ENCODE measurements around the gene CD59.

The CD59 gene, protein sequence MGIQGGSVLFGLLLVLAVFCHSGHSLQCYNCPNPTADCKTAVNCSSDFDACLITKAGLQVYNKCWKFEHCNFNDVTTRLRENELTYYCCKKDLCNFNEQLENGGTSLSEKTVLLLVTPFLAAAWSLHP

GRCh38 chr11:33736148-33736812, at the start of gene CD59:
Gene CD59 (minus strand): TSS chr11:33736423. CDS start chr11:33722445, 13,978 bp downstream.
- peak; percentile 79 to 86 for DNase-seq

GRCh38 chr11:33785609-33786008, 49.4 kb upstream of the CD59 start:
- no peak for DNase-seq

GRCh38 chr11:33779849-33780528, 43.8 kb upstream of the CD59 start:
- no peak for DNase-seq

DNA sequence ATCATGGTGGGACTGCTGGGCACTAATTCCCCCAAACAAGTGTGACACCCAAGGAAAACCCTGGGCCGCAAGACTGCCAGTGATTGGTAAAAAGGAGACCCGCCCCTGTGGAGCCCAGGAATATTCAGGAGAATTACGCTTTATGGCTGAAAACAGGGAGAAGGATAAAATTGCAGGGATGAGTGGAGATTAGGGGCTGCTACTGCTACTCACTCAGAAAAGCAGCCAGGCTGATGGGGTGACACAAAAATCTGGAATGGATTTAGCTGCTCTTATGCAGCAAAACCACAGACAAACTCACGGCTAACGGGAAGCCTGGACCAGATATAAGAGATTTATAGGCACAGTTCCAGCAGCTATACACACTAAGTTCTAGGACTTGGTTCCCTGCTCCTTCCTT, 42.5 kb upstream of the CD59 start:
- no peak for DNase-seq

DNA sequence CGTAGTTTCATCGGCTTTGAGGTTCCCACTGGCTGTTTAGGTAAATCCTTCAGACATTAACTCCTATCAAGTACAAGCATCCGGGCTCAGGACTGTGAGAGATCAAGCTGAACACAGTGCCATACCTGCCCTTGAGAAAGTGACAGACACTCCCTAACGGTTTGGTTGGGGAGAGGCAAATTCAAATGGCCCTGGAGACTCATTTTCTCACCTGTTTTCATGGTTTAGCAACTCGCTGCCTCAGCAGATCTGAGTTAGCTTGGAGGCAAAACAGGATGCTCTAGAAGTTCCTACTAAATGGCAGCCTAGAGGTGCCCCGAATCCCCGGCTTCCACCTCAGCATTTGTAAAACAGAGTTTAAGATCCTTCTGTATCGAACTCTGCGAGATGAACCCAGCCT, 41.7 kb upstream of the CD59 start:
- DNase-seq = no peak

- DNase-seq = no peak
Measured at GRCh38 chr11:33775832-33776470, 39.7 kb upstream of the CD59 start.

GRCh38 chr11:33775467-33775807, 39.2 kb upstream of the CD59 start:
- no peak for DNase-seq

DNA sequence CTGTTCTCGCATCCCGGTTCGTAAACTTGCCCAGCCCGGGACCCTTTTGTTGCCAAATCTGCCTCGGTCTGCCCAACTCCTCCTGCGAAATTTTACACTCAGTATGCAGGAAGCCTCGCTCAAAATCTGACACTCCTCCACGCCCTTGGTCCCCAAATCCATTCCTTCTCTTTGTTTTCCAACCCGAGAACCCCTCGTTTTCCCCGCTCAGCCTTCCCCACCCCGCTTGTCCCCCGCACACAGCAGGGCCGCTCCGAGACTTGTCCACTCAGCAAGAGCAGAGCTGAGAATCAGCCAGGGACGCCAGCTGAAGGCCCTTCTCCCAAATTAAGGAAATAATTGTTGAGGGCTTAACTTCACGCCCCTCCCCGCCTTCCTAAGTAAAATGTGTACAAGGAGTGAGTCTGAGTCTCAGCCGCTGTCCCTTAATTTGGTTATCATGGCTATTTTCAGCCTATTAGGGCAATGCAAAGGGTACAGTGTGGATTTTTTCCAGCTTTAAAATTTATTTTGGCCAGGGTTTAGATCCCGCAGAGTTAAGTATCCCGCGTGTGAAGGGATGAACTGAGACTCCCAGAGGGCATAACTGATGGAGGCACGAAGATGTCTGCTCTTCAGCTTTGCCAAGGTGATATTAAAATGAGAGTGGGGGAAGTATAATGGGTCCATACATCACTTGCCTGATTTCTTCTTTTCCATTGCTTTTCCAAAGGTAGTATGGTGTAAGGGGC, 38.7 kb upstream of the CD59 start:
- no peak for DNase-seq

- DNase-seq = peak; percentile 86 to 87
Measured at GRCh38 chr11:33773987-33774735, 37.9 kb upstream of the CD59 start, which contains the start of gene FBXO3. Gene FBXO3 (minus strand): TSS chr11:33774520. CDS start chr11:33774497, 23 bp downstream.

DNA sequence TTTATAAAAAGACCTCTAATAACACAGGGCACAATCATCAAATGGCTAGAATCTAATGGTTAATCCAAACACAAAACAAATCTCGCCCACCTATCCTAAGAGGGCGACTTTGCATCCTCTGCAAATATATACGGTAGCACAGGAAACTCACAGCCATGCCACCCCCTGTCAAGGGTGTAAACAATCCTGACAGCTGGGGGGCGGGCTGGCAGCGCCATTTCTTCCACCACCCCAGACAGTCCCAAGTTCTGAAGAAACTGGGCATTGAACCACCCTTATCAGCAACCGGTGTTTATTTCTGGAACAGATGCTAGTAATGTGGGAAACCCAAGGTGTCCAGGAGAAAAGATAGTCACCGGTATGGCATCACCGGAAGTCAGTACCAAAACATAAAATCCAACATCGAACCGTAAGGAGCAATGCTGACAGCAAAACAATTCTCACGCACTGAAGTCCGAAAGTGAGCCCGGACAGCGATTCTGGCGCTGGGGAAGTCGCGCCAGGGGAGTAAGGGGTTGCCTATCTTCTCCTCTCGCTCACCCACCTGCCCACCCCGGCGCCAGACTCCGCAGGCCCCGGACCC, 37.3 kb upstream of the CD59 start:
- DNase-seq = peak; percentile 1 to 19

DNA sequence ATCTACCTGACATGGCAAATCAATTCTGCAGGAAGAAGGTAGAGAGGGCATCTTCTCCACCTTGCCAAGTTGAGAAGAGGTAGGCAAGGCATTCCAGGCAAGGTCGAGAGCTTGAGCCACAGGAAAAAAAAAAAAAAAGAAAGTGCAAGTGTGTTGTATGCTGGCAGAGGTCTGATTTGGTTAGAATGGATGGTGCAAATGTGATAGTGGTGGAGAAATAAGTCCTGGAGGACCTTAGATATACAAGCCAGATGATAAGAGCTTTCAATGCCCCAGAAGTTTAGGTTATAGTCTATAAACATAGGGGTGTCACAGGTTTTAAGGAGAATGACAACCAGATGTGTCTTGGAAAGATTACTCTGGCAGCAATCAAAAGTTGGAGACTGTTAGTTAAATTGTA, 36.6 kb upstream of the CD59 start:
- DNase-seq = no peak

- DNase-seq = no peak
Measured at GRCh38 chr11:33772300-33772699, 36.1 kb upstream of the CD59 start.

- no peak for DNase-seq
Measured at GRCh38 chr11:33770236-33770635, 34.0 kb upstream of the CD59 start.

GRCh38 chr11:33769542-33769941, 33.3 kb upstream of the CD59 start:
- DNase-seq = no peak

- no peak for DNase-seq
Measured at GRCh38 chr11:33767624-33768023, 31.4 kb upstream of the CD59 start.

DNA sequence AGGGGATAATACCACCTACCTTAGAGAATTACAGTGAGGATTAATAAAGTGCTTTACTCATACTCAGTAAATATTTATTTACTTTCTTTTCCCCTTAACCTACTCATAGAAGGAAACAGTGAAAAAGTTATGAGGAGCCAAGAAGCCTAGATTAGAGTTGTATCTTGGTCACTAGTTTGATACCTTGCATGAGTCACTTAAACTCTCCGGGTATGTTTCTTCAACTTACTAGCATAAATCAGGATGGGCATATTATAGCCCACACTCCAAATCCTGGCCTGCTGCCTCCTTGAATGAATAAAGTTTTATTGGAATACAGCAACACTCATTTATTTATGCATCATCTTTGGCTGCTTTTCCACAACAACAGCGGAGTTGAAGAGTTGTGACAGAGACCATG, 29.9 kb upstream of the CD59 start:
- no peak for DNase-seq

DNA sequence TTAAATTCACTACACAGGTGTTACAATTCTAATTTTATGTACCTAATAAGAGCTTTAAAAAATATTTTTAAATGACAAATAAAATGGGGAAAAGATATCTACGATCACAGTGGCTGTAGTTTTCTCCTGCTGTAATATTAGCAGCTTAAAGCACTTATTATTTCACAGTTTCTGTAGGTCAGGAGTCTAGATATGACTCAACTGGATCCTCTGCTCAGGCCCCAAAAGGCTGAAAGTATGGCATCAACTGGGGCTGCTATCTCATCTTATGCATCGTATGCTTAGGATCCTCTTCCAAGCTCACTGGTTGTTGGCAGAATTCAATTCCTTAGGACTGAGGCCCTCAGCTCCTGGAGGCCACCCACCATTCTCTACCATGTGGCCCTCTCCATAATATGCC, 25.2 kb upstream of the CD59 start:
- DNase-seq = no peak

DNA sequence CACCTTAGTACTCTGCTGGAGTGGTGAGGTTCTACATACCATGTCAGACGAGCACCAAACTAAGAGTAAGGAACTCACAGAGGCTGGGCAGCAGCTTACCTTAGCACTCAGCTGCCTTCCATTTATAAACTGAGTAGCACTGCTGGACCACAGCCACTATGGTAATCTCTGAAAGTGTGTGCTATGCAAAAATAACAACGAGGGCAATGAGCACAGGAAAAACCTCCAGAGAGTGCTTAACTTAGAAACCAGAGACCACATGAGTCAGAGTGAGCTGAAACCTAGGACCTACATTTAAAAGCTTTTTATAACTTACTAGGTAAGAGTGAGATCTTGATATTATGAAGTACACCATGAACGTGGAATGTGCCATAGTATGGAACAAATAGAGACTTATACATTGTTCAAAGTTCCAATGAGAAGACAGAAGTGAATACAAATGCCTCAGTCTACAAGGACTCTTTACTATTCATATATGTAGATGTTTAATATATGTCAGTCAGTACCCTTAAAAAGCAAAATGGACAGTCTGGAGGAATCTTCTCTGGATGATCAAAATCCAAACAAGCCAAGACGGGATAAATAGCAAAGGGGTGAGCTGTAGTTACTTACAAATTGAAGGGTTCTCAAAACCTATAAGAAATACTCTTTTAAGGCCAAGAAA, 17.2 kb upstream of the CD59 start:
- DNase-seq = no peak

DNA sequence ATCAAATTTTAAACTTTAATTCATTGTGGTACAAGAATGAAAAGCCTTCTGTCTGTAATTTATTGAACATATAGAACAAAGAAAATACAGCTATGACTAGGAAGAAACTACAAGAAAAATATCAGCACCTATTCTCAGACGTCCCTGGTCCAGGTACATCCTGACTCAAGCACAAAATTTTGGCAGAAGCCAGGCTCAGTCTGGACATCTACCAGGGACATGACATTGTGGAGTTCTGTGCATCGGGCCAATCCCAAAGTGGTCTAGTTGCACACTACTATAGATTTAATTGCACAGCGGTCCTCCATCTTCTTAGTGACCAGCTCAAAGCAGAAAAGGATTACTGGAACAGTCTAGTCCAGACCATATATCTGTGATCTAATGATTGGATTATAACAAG, 15.7 kb upstream of the CD59 start:
- DNase-seq = no peak

- peak in 1 of 2 experiments; percentile 23 for DNase-seq
Measured at GRCh38 chr11:33747979-33748378, 11.8 kb upstream of the CD59 start.

DNA sequence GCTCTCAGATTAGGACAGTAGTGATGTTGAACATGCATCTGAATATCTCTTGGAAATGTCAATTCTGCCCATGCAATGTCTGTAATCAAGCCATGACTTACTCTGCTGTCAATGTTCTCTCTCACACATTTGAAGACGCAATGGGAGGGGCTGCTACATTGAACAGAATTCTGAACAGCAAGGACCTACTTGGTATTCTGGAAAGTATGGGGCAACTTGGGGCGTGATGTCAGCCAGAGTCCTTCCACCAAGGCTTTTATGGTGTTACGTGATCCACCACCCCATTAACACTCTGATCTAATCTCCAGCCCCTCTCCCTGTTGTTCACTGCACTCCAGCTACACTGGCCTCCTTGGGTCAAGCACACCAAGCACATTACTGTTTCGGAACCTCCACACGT, 7.1 kb upstream of the CD59 start:
- DNase-seq = no peak
